Hepatocyte (in vitro differentiated cells): ENCODE measurements around the gene MSS51.

Experiments used
- CTCF ChIP-seq: fragments of 200-600 bp; sonication (generic); IDR thresholded peaks from 2 replicates; pipeline ENCODE4 v1.5.1; 2016; ENCODE audit warnings: antibody characterized with exemption, mild to moderate bottlenecking; ENCODE audit not compliant: poor library complexity
- EZH2 ChIP-seq: fragments of 200-600 bp; sonication (generic); IDR thresholded peaks from 2 replicates; pipeline ENCODE4 v1.6.1; 2016; ENCODE audit warnings: antibody characterized with exemption, mild to moderate bottlenecking, borderline replicate concordance
- EZH2phosphoT487 ChIP-seq: fragments of 200-600 bp; sonication (generic); IDR thresholded peaks from one replicate; pipeline ENCODE4 v1.6.1; 2018; ENCODE audit warnings: antibody characterized with exemption, mild to moderate bottlenecking, low read depth, moderate library complexity; ENCODE audit not compliant: unreplicated experiment, severe bottlenecking

GRCh38 chr10:73444457-73444856, 11.1 kb upstream of the MSS51 start:
- no peak for TF ChIP-seq CTCF
- TF ChIP-seq EZH2 = no peak
- TF ChIP-seq EZH2phosphoT487 = no peak
